Hepatocyte (in vitro differentiated cells): Measurements from ENCODE around the gene IL1RAPL2.
A peak's percentile ranks its signal among the peaks of the same experiment; 100 is the strongest.

ENCODE experiments used
- CTCF ChIP-seq: fragments of 200-600 bp; sonication (generic); IDR thresholded peaks from 2 replicates; pipeline ENCODE4 v1.5.1; 2016; ENCODE audit warnings: antibody characterized with exemption, mild to moderate bottlenecking; ENCODE audit not compliant: poor library complexity
- EZH2 ChIP-seq: fragments of 200-600 bp; sonication (generic); IDR thresholded peaks from 2 replicates; pipeline ENCODE4 v1.6.1; 2016; ENCODE audit warnings: antibody characterized with exemption, mild to moderate bottlenecking, borderline replicate concordance
- EZH2phosphoT487 ChIP-seq: fragments of 200-600 bp; sonication (generic); IDR thresholded peaks from one replicate; pipeline ENCODE4 v1.6.1; 2018; ENCODE audit warnings: antibody characterized with exemption, mild to moderate bottlenecking, low read depth, moderate library complexity; ENCODE audit not compliant: unreplicated experiment, severe bottlenecking

DNA sequence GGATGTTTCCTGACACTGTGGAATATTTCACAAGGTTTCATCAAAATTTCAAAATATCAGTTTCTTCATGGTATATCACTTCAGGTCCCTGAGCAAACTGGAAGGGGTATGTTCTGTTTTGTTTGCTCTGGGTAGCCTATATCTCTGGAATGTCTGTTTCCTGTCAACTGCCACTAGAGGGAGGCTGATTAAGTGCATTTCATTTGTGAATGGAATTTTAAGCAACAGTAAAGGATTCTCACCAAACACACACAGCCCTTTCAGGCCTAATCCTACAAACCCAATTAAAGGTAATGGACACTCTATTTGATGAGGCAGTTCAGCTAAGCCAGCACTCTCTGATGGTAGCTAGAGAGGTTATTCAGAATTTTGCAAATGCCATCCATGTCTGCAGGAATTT lies 347.3 kb downstream of the IL1RAPL2 start:
- peak; percentile 49 for TF ChIP-seq CTCF
- TF ChIP-seq EZH2, result no peak
- no peak for TF ChIP-seq EZH2phosphoT487
